ENCODE data around the gene SAT2. TPM values are rescaled to one million over a fixed set of nuclear protein-coding genes. Genes with fewer than 3 reads are reported as not detected.
A peak's percentile ranks its signal among the peaks of the same experiment; 100 is the strongest.

Gene SAT2
- total RNA-seq, 1 donor from 2014 or later: 73.5 TPM

DNA sequence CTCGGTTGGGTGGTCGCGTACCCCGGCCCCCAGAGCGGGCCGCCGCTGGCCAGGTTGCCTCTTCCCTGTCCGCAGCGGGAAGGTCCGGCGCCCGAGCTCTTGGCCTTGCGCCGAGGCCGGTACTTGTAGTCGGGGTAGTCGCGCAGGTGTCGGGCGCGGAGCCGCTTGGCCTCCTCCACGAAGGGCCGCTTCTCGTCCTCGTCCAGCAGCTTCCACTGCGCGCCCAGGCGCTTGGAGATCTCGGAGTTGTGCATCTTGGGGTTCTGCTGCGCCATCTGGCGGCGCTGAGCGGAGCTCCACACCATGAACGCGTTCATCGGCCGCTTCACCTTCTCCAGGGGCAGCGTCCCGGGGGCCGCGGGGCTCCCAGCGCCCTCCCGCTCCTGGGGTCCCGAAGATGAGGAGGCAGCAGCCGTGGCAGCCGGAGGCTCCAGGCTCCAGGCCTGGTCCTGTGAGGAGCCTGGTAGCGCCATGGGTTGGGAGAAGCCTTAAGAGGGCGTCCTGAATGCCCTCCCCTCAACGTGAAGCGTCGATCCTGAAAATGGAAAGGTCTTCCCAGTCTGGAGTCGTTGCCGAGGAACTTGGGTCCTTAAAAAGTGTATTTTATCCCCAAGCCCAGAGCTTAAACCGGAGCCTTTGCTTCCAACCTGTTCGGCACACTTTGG is 38.3 kb downstream of the SAT2 start:
- Histone ChIP-seq H3K27me3 (ENCODE audit: low read depth) (no peaks in the 10 kb centered on the region), H3K9me3 (replicated peaks) (no peaks in the 10 kb centered on the region), H3K4me1 (peaks cover 46% of the 10 kb centered on the region), H3K27ac (replicated peaks) (peak overlapping the region; percentile 83), H3K36me3 (peaks cover 48% of the 10 kb centered on the region), H3K4me3 (peak overlapping the region; percentile 63)
- intact Hi-C loops (cut with micrococcal nuclease): no loop called here
- DNase-seq: peak; percentile 87
- TF ChIP-seq, protein P1, sequence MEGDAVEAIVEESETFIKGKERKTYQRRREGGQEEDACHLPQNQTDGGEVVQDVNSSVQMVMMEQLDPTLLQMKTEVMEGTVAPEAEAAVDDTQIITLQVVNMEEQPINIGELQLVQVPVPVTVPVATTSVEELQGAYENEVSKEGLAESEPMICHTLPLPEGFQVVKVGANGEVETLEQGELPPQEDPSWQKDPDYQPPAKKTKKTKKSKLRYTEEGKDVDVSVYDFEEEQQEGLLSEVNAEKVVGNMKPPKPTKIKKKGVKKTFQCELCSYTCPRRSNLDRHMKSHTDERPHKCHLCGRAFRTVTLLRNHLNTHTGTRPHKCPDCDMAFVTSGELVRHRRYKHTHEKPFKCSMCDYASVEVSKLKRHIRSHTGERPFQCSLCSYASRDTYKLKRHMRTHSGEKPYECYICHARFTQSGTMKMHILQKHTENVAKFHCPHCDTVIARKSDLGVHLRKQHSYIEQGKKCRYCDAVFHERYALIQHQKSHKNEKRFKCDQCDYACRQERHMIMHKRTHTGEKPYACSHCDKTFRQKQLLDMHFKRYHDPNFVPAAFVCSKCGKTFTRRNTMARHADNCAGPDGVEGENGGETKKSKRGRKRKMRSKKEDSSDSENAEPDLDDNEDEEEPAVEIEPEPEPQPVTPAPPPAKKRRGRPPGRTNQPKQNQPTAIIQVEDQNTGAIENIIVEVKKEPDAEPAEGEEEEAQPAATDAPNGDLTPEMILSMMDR (IDR thresholded peaks at IDR 0.05; ENCODE audit: borderline replicate concordance): peak; percentile 93

DNA sequence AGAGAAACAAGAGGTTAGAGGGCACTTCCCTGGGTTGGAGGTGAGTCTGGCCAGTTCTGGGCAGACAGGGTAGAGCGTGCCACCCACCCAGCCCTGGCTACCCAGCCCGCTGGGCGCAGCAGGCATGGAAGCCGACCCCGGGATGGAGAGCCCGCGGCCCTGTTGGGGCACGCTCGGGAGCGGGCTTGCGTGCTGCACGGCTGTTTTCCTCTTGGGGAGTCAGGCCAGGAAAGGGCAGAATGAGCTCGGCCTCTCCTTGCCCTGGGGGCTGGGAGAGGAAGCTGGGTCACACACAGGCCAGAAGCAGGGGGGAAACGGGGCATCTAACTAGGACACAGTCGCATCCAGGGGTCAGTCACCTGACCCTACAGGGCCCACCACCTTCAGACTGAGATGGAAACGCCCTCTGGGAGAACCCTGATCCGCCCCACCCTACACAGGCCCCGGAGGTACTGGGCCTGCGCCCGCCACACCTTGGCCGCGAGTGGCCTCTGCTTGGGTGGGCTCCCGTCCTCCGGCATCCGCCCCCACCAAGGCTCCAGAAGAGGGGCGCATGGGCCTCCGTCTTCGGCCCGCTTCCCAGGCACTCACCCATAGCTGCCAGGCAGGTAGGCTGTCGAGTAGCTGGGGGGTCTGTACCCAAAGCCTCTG is 38.9 kb downstream of the SAT2 start:
- Histone ChIP-seq H3K4me3 (peak overlapping the region; percentile 63), H3K9me3 (replicated peaks) (no peaks in the 10 kb centered on the region), H3K36me3 (peaks cover 42% of the 10 kb centered on the region), H3K27ac (replicated peaks) (peak overlapping the region; percentile 83), H3K27me3 (ENCODE audit: low read depth) (no peaks in the 10 kb centered on the region), H3K4me1 (peaks cover 52% of the 10 kb centered on the region)
- intact Hi-C loops (cut with micrococcal nuclease): no loop called here
- no peak for DNase-seq
- TF ChIP-seq, protein P1 (IDR thresholded peaks at IDR 0.05; ENCODE audit: borderline replicate concordance): no peak

DNA sequence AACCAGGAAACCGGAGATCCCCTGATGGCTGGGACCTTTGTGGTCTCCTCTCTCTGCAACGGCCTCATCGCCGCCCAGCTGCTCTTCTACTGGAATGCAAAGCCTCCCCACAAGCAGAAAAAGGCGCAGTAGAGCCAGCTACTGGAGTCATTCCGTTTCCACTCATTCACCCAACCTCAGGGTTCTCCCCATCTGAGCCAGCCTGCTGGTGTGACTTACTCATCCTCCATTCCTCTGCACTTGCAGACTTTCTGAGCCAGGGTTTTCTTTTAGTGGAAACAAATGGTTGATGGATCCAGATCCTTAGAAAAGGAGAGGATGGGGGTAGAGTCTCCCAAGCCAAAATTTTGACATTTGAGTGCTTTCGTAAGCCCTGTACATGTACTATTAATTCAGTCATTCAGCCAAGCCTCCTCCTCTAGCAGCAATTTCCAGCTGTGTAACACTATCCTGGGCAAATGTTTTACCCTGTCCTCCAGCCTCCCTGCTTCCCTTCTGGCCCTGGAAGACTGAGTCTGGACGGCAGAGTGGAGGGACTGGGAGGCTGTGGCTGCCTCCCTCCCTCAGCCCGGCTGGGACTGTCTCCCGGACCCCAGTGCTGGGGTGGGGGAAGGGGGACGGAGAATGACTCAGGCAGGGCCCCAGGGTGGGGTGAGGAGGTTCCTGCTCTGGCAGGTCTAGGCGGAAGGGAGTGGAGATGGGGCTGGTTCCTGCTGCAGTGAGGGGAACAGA is 40.0 kb downstream of the SAT2 start:
- no peak for DNase-seq
- TF ChIP-seq, protein P1 (IDR thresholded peaks at IDR 0.05; ENCODE audit: borderline replicate concordance): no peak
- H3K9me3 ChIP-seq (replicated peaks): no peaks in the 10 kb centered on the region
- H3K36me3 ChIP-seq: peaks cover 31% of the 10 kb centered on the region
- peak overlapping the region; percentile 83 for H3K27ac ChIP-seq (replicated peaks)
- peak overlapping the region; percentile 36 for H3K4me3 ChIP-seq
- intact Hi-C loops (cut with micrococcal nuclease): no loop called here
- peaks cover 61% of the 10 kb centered on the region for H3K4me1 ChIP-seq
- H3K27me3 ChIP-seq (ENCODE audit: low read depth): no peaks in the 10 kb centered on the region

DNA sequence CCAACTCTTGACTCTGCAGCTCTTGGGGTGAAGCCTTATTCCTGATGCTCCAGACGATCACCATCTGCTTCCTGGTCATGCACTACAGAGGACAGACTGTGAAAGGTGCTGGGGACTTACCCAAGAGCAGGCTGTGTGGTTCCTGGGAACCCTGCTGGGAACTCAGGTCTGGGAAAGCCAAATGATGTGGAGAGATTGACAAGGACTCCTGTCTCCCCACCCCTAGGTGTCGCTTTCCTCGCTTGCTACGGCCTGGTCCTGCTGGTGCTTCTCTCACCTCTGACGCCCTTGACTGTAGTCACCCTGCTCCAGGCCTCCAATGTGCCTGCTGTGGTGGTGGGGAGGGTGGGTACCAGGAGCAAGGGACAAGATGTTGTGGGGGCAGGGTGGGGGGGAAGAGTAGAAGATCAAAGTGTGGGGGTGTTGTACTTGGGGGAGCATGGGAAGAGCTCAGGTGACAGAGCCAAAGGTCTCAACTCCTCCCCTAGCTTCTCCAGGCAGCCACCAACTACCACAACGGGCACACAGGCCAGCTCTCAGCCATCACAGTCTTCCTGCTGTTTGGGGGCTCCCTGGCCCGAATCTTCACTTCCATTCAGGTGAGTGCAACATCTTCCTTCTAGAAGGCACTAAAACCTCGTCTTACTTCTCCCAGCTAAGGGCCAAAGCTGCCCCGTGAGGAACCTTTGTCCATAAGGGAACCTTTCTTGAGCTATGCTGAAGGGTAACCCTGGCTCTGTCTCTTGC is 40.8 kb downstream of the SAT2 start:
- Histone ChIP-seq H3K4me1 (peaks cover 68% of the 10 kb centered on the region), H3K27ac (replicated peaks) (peak overlapping the region; percentile 83), H3K9me3 (replicated peaks) (no peaks in the 10 kb centered on the region), H3K4me3 (peak overlapping the region; percentile 36), H3K36me3 (peaks cover 23% of the 10 kb centered on the region), H3K27me3 (ENCODE audit: low read depth) (no peaks in the 10 kb centered on the region)
- no peak for DNase-seq
- intact Hi-C loops (cut with micrococcal nuclease): no loop called here
- TF ChIP-seq, protein P1 (IDR thresholded peaks at IDR 0.05; ENCODE audit: borderline replicate concordance): peak; percentile 50
